GM18508 (cell line): ENCODE results near the gene BRIP1.
"Not testable (repeated sequence)": the region's sequence is repeated elsewhere in the genome, so short reads cannot be mapped to it uniquely, and the experiment has no call there.

Experiments
- ATAC-seq: cut with Tn5 transposase; IDR thresholded peaks from one replicate; pipeline ENCODE4 v1.9.1; 2021; ENCODE audit warnings: moderate number of reproducible peaks; ENCODE audit not compliant: insufficient read depth, unreplicated experiment

The BRIP1 gene

GRCh38 chr17:61833536-61834193 is 29.7 kb downstream of the BRIP1 start:
- no peak for ATAC-seq

GRCh38 chr17:61832463-61832862 is 30.9 kb downstream of the BRIP1 start:
- ATAC-seq: no peak

GRCh38 chr17:61831099-61831498 is 32.2 kb downstream of the BRIP1 start:
- ATAC-seq: no peak

GRCh38 chr17:61828694-61829093 is 34.6 kb downstream of the BRIP1 start:
- ATAC-seq: no peak

GRCh38 chr17:61827649-61828395 is 35.5 kb downstream of the BRIP1 start:
- ATAC-seq: no peak

- not testable (repeated sequence) for ATAC-seq
These were observed 36.5 kb downstream of the BRIP1 start for GRCh38 chr17:61826866-61827265.

GRCh38 chr17:61826198-61826597 is 37.1 kb downstream of the BRIP1 start:
- not testable (repeated sequence) for ATAC-seq

GRCh38 chr17:61825448-61826137 is 37.7 kb downstream of the BRIP1 start:
- no peak for ATAC-seq

- no peak for ATAC-seq
These were observed 40.7 kb downstream of the BRIP1 start for GRCh38 chr17:61822326-61823285.

GRCh38 chr17:61821655-61822054 is 41.7 kb downstream of the BRIP1 start:
- no peak for ATAC-seq

GRCh38 chr17:61819265-61819664 is 44.1 kb downstream of the BRIP1 start:
- ATAC-seq: not testable (repeated sequence)

GRCh38 chr17:61818225-61818624 is 45.1 kb downstream of the BRIP1 start:
- no peak for ATAC-seq

GRCh38 chr17:61817452-61817851 is 45.9 kb downstream of the BRIP1 start:
- no peak for ATAC-seq

GRCh38 chr17:61816538-61816937 is 46.8 kb downstream of the BRIP1 start:
- no peak for ATAC-seq

- ATAC-seq: no peak
These were observed 47.3 kb downstream of the BRIP1 start for GRCh38 chr17:61815863-61816503.

- no peak for ATAC-seq
These were observed 48.8 kb downstream of the BRIP1 start for GRCh38 chr17:61814485-61814884.

- ATAC-seq: no peak
These were observed 50.1 kb downstream of the BRIP1 start for GRCh38 chr17:61813211-61813610.

- no peak for ATAC-seq
These were observed 50.6 kb downstream of the BRIP1 start for GRCh38 chr17:61812747-61813146.

GRCh38 chr17:61809816-61810392 is 53.4 kb downstream of the BRIP1 start:
- ATAC-seq: no peak
